GM19395 (cell line): ENCODE measurements around the gene S100A9.

ENCODE experiments used
- ATAC-seq: cut with Tn5 transposase; IDR thresholded peaks from one replicate; pipeline ENCODE4 v1.9.1; 2021; ENCODE audit warnings: mild to moderate bottlenecking, moderate library complexity; ENCODE audit not compliant: unreplicated experiment

The S100A9 gene

DNA sequence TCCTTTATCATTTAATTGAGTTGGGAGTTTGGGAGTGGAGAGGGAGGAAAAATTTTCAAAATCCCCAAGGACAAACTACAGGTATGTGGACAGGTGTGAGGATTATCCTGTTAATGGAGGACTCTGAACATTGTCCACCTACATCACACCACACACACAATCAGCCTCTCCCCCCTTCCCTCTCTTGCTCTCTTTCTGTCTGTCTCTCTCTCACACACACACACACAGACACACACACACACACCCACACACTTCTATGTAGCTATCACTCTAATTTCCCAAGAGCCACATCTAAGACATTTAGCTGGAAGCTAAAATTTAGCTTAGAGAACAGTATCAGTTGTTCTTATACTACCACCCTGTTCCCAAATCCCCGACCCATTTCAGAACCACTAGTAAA is 31.7 kb downstream of the S100A9 start:
- no peak for ATAC-seq

GRCh38 chr1:153389973-153390879 is 32.6 kb downstream of the S100A9 start:
- ATAC-seq: no peak

- ATAC-seq: no peak
Measured at GRCh38 chr1:153390938-153391710, 33.5 kb downstream of the S100A9 start, which contains the start of gene S100A8. S100A8 (minus strand) TSS chr1:153391073; CDS start chr1:153390535, 538 bp downstream.

- ATAC-seq: no peak
Measured at GRCh38 chr1:153392258-153392657, 34.6 kb downstream of the S100A9 start.

DNA sequence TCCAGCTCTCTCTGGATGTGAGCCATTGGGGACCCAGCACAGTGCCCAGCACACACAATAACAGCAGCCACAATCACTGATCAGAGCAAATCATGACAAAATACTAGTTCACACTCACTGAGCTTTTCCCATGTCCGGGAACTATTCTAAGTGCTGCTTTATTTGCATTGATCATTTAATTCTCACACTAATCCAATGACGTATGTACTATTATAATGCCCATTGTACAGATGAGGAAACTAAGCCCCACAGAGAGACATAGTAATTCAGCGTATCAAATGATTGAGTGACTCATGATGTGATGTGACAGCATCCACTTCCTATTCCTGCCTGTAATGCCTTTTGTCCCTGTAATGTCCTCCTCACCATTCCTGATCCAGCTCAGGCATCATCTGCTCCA is 35.2 kb downstream of the S100A9 start:
- no peak for ATAC-seq

GRCh38 chr1:153393926-153394325 is 36.3 kb downstream of the S100A9 start:
- no peak for ATAC-seq

GRCh38 chr1:153394391-153394790 is 36.7 kb downstream of the S100A9 start:
- ATAC-seq: no peak

GRCh38 chr1:153395136-153395685 is 37.6 kb downstream of the S100A9 start:
- ATAC-seq: no peak

- ATAC-seq: no peak
Measured at GRCh38 chr1:153395776-153396175, 38.1 kb downstream of the S100A9 start.

GRCh38 chr1:153396461-153396860 is 38.8 kb downstream of the S100A9 start:
- no peak for ATAC-seq

DNA sequence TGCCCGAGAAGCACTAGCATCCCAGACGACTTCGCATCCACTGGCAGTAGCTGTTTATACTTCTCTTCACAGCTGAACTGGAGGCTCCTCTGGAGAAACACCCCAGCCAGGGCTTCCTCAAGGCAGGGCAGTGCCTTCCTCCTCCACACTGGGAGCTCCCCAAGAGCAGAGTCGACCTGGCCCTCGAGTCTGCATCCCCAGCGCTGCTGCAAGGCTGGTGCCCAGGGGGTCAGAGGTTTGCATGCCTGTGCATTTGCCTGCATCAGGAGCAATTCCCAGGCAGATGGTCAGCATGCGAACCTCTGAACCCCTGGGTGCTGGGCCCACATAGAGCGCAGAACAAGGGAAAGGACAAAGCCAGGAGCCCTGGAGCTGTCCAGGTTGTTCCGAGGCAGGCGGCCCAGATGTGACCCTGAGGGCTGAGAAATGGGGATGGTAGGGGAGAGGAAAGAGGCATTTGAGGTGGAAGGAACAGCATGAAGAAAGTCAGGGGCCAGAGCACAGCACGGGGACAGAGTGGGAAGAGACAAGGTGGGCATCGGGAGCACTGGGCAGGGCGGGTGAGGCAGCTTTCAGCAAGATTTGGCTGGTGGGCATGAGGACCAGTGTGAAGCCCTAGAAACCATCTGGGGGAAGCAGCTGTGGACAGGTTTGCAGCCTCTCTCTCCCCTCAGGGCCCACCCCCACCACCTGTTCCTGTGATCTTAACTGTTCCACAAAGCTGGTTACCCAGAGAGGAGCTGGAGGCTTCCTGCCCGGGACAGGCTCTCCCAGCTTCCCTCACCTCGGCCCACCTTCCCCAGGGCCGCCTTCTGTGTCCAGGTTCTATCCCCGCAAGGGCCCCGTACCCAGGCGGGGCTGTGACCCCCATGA is 39.6 kb downstream of the S100A9 start:
- ATAC-seq: no peak

DNA sequence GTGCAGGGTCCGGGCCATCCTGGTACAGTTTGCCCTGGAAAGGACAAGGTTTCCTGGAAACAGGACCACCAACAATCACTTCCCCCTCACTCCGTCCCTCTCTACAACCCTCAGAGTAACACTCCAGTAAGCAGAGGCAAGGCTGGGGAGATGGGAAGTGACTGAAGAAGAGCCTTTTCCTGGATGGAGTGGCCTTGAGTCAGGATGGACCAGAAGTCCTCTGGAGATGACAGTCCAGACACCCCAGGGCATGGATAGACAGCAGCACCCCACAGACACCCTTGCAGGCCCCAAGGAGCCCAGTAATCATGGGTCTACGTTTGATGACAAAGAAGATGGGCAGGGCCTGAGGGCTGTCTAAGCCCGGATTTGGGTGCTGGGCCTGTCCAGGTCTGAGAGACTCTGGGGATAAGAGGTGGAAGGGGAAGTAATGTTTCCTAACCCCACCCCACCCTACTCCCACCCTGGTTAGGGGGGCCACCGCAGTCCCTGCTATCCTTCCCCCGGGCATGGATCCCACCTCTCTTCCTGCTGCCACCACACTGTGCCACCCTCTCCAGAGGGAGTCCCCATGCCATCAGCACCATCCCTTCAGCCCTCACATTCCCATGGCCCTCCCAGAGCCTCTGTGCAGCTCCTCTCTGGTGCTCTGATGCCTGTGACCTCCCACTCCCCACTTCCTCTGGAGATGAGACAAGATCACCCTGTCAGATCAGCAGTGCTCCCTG is 40.4 kb downstream of the S100A9 start:
- ATAC-seq: no peak

- no peak for ATAC-seq
Measured at GRCh38 chr1:153399401-153400055, 41.9 kb downstream of the S100A9 start.

DNA sequence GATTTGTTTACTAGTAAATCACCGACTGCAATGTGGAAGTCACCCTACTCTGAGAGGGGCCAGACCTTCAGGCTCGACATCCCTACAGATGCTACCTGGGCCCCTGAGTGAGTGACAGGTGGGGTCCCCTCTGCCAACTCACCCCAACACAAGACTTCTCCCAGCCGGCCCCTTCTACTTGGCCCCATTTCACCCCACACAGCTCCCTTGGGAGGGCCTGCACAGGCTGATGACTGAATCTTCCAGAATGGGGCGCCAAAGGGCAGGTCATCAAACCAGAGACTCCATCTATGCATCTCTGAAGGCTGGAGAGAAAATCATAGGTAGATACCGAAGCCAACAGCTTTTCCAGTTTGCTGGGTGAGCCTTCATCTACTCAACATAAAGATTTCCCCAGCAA is 42.6 kb downstream of the S100A9 start:
- no peak for ATAC-seq

- ATAC-seq: no peak
Measured at GRCh38 chr1:153401461-153401860, 43.8 kb downstream of the S100A9 start.

- ATAC-seq: no peak
Measured at GRCh38 chr1:153402226-153402625, 44.6 kb downstream of the S100A9 start.

- ATAC-seq: no peak
Measured at GRCh38 chr1:153403421-153404085, 45.9 kb downstream of the S100A9 start.

DNA sequence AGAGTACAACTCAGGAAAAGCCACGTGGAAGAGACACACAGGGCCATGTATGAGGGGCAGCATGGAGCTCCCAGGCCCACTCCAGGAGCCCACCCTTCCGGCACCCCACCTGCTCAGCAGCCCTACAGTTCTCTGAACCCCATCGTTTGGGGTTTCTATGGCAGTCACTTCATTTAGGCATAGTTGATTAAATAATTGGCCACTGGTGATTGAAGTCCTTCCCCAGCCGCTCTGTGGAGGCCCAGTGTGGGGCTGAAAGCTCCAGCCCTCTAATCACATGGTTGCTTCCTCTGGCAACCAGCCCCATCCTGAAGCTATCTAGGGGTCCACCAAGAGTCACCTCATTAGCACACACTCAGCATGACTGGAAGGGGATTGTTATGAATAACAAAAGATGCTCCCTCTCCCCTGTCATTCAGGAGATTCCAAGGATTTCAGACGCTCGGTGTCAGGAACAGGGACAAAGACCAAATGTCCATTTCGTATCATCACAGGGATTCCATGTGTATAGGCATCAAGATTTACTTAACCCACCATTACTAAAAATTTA is 46.5 kb downstream of the S100A9 start:
- ATAC-seq: no peak

- no peak for ATAC-seq
Measured at GRCh38 chr1:153404768-153405167, 47.1 kb downstream of the S100A9 start.
